Subcutaneous adipose tissue (tissue), 4 donors: ENCODE data around the gene CKS2. TPM values are rescaled to one million over a fixed set of nuclear protein-coding genes. Genes with fewer than 3 reads are reported as not detected.

Experiments used
- CTCF ChIP-seq: fragments of 450-650 bp; IDR thresholded peaks from one replicate; pipeline ENCODE4 v1.5.1; 2016; ENCODE audit warnings: low read depth, mild to moderate bottlenecking, control low read depth, antibody characterized with exemption, moderate library complexity
- total RNA-seq, 4 donors: library from RNA; depleted of rRNA; stranded (reverse); fragments of >200 nt; gene quantifications; one replicate each; pipeline ENCODE4 v1.1.0, GENCODE V29; 2016

The CKS2 gene
- total RNA-seq, 4 donors from 2014 or later: 2.3 to 31.8 (median 22.0) TPM

- no peak for TF ChIP-seq CTCF
Measured at GRCh38 chr9:89304834-89305188, 6.2 kb upstream of the CKS2 start.

GRCh38 chr9:89305868-89306267 is 5.1 kb upstream of the CKS2 start:
- no peak for TF ChIP-seq CTCF

- TF ChIP-seq CTCF: no peak
Measured at GRCh38 chr9:89309166-89309565, 1.8 kb upstream of the CKS2 start.

- no peak for TF ChIP-seq CTCF
Measured at GRCh38 chr9:89309608-89310474, 1.2 kb upstream of the CKS2 start.

- no peak for TF ChIP-seq CTCF
Measured at GRCh38 chr9:89311346-89312221, 589 bp downstream of the CKS2 start.

GRCh38 chr9:89312222-89312571 is 1.2 kb downstream of the CKS2 start:
- no peak for TF ChIP-seq CTCF

GRCh38 chr9:89313842-89314241 is 2.8 kb downstream of the CKS2 start:
- no peak for TF ChIP-seq CTCF
